CD4-positive, alpha-beta T cell treated with Interleukin-17A for 4 hours (primary cell): Measurements from ENCODE around the gene EVI2B.
"Not testable (repeated sequence)": the region's sequence is repeated elsewhere in the genome, so short reads cannot be mapped to it uniquely, and the experiment has no call there.

Source experiments
- DNase-seq: peaks from one replicate; pipeline ENCODE4 v3.0.0-alpha.2; 2020; ENCODE audit warnings: mixed read lengths

Gene EVI2B

DNA sequence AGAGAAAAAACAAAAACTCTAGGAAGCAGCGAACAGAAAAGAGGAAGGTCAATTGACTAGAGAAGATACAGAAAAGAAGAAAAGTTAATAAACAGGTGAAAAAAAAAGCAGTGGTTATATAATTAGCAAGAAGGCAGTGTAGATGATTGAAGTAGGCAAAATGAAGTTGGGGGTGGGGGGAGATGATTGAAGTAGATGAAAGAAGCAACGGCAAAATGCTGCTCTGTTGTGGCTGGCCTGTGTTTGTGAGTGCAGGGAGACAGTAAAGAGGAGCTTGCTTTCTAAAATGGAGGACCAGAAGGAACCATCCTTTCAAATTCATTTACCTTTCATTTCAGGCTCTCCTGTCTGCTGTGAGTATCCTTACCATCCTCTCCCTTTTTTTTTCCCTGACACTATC lies 3.6 kb downstream of the EVI2B start:
- DNase-seq, result peak; percentile 77

DNA sequence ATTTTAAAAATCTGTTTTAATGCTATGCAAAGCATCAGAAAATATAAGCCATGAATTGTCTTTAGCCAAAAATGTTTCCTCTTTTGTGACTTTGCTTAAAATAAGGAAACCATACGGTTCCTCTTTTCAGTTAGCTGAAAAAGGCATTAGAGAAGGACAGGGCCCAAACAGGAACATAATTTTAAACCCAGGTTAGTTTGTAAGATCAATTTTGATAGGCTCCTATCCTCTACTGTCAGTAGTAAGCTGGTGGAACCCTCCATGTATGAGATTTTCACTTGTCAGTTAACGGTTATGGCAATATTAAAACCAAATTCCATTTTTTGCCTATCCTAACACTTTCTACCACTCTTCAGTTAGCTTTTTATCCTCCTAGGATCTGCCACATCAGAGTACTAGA lies 4.3 kb downstream of the EVI2B start:
- DNase-seq, result no peak

DNA sequence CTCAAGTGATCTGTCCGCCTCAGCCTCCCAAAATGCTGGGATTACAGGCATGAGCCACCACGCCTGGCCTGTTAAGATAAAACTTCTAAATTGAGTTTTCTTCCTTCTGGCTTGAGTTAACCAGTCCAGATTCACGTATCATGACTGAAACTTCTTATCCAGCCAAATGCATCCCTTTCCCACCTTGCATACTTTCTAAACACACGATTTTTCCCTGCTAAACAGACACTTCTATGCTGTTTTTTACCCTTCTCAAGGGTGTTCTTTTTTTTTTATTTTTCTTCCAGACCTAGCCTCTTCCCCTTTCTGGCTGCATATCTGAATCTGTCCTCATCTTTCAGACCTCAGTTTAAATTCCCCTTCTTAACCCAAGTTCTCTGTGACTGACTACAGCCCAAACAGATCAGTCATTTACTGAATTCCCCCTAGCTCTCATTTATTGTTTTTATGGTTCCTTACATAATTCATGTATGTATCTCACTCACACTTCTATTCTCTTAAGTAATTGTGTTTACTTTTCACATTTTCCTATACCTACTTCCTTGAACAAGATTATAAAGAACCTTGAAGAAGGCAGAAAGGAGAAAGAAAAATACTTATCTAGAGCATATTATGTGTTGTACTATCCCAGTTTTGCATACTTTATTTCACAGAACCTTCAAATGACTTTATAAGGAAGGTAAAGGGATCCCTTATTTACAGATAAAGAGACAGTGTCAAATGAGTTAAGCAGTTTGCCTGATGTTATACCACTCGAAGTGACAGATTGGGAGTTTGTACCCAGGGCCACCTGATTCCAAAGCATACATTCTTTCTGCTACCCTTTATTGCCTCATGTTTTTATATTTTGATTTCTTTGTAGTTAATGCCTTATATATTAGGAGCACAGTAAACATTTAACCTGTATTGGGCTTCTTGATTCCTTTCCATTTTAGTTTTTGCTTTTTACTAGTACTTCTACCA lies 5.2 kb downstream of the EVI2B start:
- DNase-seq, result no peak

DNA sequence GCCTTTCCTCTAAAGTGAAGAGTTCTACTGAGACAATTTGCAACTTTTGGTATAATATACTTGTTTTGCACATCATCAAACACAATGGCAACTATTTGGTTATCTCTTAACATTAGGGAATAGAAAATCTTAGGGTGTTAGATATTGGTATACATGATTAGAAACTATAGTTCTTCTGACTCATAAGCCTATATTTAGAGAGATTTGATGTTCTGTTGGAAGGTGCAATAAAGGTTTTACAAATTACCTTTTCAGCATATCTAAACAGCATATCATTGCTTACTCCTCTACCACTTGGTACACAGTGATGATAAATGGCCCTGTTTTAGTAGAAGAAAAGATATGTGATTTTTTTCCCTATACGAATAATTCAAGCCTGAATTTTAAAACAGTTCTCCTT lies 6.2 kb downstream of the EVI2B start:
- no peak for DNase-seq

DNA sequence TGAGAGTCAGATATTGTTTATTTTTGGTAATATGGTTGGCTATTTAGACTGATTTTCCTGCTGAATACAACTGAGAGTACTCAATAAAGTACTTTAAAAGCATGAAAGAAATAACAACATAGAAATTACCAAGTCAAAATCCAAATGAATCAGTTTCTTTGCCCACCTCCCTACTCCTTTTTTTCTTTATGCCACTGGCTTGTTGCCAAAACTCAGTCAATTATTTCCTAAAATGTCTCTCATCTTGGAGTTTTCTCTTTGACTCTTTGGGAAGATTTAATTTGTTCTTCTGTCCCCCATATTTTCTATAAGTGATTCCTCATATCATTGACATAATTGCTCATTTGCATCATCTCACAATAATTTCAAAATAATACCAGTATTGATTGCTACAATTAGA lies 14.2 kb downstream of the EVI2B start:
- no peak for DNase-seq

DNA sequence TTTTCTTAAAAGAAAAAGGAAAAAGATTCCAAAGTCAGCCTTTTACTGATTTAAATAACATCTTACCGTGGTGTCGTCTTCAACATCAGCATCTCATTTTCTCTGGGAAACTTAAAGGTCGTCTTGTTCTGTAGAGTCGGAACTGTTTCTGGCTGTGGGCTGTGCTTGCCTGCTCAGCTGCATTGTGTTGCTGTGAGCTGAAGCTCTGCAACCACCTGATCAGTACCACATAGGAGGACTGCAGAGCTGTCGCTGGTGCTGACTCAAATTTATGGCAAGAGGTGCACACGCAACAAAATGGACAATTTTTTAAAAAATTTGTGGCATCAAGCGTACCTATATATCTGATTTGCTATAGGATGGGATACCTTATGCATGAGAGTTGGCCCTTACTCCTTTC lies 16.8 kb downstream of the EVI2B start, which contains the start of gene OMG:
OMG (minus strand) TSS at position 150 of the 400 bp plus-strand sequence. CDS start 908 bp downstream, outside the sequence.
- DNase-seq, result no peak

DNA sequence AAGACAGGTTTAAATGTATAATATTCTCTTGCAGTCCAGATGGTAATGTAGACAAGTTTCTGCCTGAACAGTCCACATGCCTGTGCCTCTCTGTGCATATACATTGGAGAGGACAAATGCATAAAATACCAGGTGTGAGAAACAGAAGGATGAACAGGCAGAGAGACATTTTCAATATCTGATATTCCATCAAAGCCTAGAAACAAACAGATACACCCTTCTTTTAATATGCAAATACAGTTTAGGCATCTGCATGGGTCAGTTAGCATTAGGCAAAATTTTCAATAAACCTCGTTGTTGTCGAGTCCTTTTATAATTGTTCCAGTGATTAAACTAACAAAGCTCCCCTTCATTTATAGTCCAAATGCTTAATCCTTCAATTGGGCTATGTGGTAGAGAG lies 17.7 kb downstream of the EVI2B start:
- no peak for DNase-seq

DNA sequence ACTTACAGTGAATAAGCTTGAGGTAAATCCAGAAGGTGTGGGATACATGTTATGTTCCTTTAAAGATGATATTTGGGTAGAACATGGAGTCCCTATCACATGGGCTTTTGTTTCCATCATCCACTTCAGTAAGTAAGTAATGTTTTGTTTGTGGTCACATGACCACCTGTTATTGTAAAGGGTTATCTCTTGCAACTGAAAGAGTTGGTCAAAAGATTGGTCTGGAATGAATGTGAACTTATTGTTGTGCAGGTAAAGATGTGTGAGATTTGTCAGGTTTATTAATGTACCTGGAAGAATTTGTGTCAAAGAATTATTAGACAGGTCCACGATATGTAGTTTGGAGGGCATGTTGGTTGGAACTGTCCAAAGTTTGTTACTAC lies 18.4 kb downstream of the EVI2B start:
- no peak for DNase-seq

DNA sequence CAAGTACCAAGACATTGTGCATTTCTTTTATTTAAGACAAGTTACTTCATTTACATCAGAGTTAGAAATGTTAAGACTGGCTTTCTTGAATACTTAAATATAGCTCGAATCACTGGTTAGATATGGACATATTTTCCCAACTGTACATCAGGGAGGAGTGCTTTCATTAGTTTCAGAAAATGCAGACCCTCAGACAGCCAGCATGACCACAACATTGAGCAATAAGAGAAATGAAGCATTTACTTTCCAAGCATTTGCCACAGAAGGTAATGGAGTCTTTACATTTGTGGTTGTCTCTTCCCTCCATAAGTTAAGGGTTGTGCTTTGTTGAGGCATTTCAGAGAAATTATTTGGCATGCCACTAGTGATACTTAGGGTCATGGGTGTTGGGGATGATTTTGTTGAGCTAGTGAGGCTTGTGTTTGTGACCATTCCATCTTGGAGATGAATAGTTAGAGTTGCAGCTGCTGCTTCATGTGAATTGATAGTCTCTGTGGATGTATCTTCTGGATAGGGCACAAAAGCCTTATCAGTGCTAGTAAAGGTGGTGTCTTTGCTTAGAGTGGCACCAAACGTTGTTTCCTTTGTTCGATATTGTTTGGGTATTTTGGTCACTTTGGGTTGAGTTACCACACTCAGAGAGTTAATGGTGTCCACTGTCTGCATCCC lies 18.9 kb downstream of the EVI2B start:
- DNase-seq, result no peak

DNA sequence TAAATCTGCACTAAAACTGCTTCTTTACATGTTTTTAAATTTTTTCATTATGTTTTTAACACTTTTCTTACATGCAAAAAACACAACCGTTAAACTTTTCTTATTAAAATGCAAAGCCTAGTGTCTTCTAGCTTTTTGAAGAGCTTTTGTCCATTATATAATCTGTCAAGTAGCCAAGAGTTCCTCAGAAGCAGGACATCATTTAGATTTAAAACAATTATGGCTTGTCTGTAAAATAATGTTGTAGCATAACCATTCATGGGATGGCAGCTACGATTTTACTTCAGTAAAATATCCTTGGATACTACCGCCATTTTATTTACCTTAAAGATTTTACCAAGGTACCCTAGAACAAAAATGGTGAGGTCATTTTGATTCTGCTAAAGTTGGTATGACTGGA lies 19.6 kb downstream of the EVI2B start:
- DNase-seq, result no peak

DNA sequence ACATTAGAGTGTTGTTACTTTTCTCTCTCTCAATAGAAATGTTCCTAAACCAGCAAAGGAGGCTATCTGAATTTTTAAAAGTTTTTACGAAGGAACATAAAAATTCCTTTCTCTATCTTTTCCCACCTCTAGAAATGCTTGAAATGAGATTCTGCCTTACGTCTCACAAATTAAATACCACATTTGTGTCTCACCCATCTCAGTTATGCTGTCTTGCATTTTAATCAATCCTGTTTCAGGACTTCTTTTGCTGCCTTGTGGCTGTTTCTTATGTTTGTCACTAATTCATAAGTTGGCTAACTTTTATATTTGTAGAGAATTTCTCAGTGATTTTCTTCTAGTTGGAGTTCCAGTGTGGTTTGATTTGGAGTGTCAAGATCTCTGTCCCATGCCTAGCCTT lies 20.3 kb downstream of the EVI2B start:
- DNase-seq, result no peak

DNA sequence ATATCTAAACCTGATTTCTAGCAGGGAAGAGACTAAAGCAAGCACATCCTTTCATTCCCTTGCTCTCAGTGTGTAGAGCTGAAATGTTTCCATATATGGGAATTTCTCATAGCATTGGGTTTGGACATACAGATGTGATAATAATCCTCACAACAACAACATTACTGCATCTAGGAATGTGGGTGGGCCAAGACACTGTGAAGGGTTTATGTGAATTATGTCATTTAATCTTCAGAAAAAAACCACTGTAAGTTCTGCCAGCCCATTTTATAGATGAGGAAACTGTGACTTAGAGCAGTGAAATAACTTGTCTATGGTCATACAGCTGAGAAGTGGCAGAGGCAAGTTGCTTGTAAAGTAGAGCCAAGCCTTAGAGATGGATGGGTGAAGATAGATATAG lies 22.0 kb downstream of the EVI2B start:
- DNase-seq, result no peak

DNA sequence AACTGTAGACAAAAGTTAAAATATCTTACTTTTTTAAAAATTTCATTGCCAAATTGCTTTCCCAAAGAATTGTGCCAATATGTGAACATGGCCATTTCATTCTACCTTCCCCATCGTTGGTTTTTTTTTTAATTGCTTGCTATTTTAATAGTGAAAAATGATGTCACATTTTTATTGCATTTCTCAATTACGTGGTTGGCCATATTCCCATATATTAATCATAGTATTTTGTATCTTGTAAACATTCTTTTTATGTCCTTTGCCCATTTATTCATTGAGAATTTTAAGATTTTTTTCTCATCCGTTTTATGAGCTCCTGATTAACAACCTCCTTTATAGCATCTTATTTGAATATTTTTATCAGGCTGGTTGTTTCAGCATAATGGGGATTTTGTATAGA lies 24.1 kb downstream of the EVI2B start:
- no peak for DNase-seq

DNA sequence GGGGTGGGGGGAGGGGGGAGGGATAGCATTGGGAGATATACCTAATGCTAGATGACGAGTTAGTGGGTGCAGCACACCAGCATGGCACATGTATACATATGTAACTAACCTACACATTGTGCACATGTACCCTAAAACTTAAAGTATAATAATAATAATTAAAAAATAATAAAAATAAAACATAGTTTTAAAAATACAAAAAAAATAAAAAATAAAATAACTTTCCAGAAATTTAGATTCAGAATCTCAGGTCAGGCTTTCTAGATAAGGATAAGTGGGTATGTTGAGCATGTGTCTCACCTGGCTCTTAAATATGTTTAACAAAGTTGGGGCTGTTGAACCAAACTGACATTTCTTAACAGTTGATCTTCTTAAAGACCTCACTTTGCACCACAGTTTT lies 25.9 kb downstream of the EVI2B start:
- not testable (repeated sequence) for DNase-seq

DNA sequence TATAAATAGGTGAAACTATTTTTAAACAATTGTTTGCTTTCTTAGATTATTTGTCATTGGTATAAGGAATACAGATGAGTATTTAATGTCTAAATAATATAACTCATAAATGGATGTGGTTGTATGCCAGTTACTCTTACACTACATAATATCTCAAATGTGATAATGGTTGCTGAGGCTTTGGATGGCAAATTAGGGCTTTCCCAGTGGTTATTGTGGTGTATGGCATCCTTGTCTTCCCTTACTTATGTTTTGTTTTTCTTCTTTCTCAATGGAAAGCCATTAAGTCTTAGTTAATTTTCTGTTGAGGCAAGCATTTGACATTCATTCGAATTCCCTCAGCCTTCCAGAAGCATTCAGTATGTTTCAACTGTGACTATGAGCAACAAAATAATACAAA lies 27.3 kb downstream of the EVI2B start:
- no peak for DNase-seq

DNA sequence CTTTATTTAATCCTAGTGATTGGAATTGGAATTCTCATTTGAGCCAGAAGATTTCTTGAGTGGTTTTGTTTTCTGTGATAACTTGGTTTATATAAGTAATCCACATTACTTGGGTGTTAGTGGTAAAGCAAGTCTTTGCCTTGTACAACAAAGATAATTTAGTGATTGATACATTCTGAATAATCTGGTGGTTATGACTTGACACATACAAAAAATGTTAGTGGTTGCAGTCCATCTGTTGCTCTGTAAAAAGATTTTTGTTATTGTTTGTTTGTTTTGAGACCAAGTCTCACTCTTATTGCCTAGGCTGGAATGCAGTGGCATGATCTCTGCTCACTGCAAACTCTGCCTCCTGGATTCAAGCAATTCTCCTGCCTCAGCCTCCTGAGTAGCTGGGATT lies 30.0 kb downstream of the EVI2B start:
- DNase-seq, result no peak

DNA sequence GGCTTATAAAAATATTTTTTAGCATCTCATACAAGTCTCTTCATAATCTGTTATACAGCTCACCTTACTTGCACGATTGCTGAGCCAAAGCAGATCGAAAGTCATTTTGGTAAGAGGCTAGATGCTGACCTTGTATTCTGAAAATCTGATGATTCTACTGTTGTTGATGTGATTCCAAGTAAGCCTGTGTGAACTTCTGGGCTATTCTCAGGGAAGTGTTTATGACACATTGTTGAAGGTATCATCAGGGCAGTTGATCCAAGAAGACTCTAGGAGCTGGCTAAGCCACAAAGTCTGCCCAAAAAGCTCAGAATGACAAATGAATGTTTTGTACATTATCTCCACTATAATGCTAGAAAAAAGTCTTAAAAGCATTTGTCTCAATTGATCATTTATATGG lies 32.8 kb downstream of the EVI2B start:
- DNase-seq, result no peak

DNA sequence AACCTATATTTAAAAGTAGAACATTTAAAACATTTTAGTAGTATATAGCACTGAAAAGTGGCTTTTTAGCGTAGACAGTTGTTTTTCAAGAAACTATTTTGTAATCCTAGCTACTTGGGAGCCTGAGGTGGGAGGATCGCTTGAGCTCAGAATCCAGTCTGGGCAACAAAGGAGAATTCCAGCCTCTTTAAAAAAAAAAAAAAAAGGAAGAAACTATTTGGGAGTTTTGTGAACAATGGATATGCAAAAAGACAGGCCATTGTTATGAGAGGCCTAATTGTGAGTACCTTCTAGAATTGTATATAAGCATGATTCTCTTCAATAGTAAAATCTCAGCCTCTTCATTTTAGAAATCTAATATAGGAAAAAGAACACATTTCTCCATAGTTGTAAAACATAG lies 34.5 kb downstream of the EVI2B start:
- no peak for DNase-seq

DNA sequence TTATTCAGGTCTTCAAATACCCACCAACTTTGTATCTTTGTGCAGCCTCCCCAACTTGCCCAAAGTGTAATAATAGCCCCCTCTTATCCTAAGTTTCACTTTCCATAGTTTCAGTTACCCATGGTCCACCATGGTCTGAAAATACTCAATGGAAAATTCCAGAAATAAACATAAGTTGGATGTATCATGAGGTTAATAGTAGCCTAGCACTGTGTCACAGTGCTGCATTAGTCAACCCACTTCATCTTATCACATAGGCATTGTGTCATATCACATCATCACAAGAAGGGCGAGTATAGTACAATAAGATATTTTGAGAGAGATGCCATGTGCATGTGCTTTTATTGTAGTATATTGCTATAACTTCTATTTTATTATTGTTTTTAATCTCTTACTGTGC lies 38.7 kb downstream of the EVI2B start:
- DNase-seq, result no peak

DNA sequence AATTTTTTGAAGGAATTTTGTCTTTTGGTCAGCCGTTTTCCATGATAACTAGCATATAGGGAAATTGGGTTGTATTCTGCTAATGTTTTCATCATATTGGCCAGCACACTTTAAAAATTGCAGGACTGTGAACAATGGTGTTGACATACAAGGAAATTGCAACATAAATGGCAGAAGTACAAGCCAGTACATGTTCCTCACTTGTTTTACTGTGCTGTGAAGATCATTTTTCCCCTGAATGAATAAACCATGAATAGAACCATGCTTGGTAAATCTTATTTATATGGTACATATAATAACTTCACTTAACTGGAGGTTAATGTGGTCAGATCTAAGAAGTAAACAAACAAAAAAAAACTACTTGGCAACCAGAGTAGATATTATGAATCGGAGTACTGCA lies 39.6 kb downstream of the EVI2B start:
- DNase-seq, result no peak

DNA sequence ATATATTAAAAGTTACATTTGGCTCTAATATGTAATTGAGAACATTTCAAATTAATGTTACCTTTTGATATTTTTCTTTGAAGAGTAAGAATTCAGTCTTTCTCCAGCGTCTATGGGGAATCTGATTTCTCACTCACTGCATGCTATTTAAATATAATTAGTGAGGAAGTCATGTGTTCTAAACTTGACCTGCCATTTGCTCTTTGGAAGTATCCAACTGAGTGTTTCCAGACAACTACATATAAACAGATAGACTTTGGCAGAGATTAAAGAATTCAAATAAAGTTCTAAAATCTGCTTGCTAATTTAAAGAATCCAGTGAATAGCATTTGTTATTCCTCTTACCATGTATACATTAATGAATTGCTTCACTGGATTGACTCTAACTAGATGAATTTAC lies 40.3 kb downstream of the EVI2B start:
- no peak for DNase-seq

DNA sequence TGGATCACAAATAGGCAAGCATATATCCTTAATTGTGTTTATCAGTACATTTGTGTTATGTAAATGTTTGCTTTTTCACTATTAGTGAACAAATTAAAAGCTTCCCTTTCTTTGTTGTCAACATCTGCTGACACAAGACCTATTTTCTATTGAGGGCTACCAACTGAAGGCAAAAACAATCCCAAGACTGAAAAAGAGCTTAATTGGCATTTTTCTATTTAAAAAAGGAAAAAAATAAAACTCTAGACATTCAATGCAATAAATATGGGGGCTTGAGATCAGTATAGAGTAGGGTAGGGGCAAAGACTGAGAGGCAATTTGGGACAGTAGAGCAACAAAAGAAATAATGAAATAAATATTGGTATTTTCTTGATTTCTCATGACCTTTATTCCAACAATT lies 41.1 kb downstream of the EVI2B start:
- no peak for DNase-seq

DNA sequence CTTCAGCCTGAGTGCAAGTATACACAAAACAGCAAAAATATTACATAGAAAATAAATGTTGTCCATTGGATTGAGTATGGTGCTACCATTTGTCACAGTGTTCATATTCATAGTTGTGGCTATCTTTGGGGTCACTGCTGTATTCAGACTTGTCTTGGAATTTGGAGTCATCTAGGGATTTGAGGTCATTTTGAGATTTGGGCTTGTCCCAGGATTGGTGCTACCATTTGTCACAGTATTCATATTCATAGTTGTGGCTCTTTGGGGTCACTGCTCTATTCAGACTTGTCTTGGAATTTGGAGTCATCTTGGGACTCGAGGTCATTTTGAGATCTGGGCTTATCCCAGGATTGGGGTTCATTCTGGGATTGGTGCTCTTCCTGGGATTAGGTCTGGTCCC lies 41.6 kb downstream of the EVI2B start:
- DNase-seq, result no peak

DNA sequence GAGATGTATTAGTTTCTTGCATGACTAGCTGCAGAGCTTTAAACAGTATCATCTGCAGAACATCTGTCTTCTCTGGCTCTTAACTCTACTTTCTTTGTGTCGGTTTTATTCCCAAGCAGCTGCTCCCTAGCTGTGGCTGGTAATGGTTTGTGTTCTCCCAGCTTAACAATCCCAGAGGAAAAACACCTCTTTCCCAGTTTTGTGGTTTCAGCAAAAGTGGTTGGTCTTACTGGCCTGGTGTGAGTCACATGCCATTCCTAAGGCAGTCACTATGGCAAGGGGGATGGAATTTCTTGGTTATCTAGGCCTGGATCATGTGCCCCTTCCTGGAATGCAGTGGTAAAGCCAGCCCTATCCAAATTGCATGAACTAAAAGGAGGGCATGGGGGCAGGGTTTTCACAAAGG lies 44.3 kb downstream of the EVI2B start:
- no peak for DNase-seq
